HG03558 (cell line): ENCODE data around the gene GFAP.

ENCODE experiments used
- ATAC-seq: cut with Tn5 transposase; IDR thresholded peaks from one replicate; pipeline ENCODE4 v1.9.1; 2021; ENCODE audit warnings: moderate number of reproducible peaks; ENCODE audit not compliant: unreplicated experiment; ENCODE audit errors: extremely low read depth

GFAP gene

DNA sequence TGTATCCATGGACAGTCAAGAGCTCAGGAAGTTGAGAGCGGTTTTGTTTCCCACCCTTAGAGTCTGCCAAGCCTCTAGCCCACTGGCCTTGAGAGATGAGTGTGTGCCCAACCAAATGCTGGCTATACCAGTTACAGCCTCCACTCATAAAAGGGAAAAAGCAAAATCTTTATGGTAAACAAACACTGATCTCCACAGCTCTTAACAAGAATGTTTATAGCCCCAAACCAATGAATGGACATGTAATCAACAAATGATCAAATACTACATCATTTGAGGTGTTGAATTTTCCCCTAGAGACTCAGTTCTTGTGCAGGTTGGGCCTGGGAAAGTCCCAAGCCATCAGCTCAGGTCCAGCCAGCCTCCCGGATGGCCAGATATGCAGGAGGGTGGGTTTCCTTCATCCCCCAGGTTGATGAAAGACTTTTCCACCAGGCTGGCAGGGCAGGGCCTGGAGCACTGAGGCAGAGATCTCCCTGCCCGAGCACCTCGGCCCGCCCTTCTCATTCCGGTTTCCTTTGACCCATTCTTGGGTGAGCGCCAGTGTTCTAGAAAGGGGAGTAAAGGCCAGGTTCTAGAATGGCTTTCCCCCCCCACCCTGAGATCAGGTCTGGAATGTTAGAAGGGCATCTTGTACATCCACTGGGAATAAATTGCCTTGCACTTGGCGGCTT, 12.2 kb downstream of the GFAP start:
- no peak for ATAC-seq

DNA sequence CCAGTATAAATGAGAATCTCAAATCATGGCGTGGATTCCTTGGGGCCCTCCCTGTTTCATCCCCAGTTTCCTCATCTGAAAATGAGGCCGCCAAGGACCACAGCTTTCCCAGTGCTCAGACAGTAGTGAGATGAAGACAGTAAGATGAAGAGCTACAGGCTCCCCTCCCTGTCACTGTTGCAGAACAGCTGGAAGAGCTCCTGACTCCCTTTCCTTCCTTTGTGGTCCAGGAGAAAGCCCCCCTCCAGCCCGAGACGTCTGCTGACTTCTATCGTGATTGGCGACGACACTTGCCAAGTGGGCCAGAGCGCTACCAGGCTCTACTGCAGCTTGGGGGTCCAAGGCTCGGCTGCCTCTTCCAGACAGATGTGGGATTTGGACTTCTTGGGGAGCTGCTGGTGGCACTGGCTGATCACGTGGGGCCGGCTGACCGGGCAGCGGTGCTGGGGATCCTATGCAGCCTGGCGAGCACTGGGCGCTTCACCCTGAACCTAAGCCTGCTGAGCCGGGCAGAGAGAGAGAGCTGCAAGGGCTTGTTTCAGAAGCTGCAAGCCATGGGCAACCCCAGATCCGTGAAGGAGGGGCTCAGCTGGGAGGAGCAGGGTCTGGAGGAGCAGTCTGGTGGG, 13.1 kb downstream of the GFAP start:
- no peak for ATAC-seq

DNA sequence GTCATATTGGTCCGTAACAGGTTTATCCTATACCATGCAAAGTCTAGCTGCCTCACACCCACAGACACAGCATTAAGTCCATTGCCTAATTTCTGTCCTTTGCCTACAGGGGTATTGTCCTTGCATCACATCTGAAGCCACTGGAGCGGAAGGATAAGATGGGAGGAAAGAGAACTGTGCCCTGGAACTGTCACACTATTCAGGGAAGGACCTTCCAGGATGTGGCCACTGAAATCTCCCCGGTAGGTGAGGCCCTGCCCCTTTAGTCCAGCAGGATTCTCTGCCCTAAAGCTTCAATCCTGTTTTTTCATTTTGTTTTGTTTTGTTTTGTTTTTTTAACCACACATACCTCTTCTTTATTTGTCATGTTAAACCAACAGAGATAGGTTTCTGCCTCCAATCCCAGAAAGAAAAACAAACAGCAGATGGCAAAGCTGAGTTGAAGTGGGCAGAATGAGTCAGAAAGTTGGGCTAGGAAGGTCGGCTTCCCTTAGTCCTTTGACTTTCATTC, 13.8 kb downstream of the GFAP start:
- no peak for ATAC-seq

GRCh38 chr17:44900894-44901293, 14.4 kb downstream of the GFAP start:
- no peak for ATAC-seq

- ATAC-seq = no peak
Measured at GRCh38 chr17:44899074-44899782, 16.1 kb downstream of the GFAP start, which contains the start of gene EFTUD2. Gene EFTUD2 (minus strand): TSS chr17:44899445. CDS start chr17:44894521, 4,924 bp downstream.

GRCh38 chr17:44898768-44899073, 16.6 kb downstream of the GFAP start:
- ATAC-seq = no peak

DNA sequence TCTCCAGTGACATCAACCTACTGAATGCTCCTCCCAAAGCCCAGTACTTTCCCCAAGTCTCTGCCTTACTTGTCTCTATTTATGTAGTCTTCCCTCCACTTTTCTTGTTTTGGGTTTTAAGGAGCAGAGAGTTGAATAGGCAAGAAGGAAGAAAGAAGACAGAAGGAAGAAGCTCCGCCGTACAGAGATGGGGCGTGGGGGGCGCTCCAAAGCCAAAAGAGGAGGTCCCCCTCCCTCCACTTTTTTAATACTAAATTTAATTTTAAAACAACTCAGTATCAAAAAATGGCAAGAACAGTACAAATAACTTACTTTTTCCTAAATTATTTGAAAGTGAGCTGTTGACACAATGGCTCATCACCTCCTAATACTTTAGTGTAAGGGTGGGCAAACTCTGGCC, 20.7 kb downstream of the GFAP start:
- ATAC-seq = no peak

- no peak for ATAC-seq
Measured at GRCh38 chr17:44892250-44892649, 23.1 kb downstream of the GFAP start.

DNA sequence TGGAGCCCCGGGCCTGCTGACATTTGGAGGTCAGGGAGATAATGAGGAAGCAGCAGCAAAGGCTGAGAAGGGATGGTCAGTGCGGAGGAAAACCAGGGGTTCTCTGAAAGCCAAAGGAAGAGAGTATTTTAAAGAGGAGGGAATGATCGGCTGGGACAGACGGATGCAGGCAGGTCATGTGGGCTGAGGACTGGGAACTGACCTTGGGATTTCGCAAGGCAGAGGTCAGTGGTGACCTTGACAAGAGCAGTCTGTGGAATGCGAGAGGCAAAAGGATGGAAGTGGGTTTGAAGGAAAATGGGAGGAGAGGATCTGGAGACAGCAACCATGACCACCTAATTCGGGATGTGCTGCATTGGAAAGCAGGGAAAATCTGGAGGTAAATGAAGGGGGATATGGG, 26.3 kb downstream of the GFAP start:
- no peak for ATAC-seq

GRCh38 chr17:44887971-44888954, 27.0 kb downstream of the GFAP start:
- no peak for ATAC-seq

DNA sequence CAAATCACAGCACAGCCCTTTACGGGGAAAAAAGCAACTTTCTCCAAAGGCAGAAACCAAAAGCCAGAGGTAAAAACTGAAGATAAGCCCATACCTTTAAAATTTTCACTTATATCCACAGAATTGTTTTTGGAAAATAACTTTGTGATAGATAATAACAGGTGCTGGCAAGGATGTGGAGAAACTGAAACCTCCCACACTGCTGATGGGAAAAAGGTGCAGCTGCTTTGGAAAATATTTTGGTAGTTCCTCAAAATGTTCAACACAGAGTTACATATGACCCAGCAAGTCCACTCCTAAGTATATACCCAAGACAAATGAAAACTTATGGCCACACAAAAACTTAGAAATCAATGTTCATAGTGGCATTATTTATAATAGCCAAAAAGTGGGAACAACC, 28.3 kb downstream of the GFAP start:
- ATAC-seq = no peak

- no peak for ATAC-seq
Measured at GRCh38 chr17:44884941-44885340, 30.4 kb downstream of the GFAP start.

GRCh38 chr17:44881145-44881544, 34.2 kb downstream of the GFAP start:
- ATAC-seq = no peak

DNA sequence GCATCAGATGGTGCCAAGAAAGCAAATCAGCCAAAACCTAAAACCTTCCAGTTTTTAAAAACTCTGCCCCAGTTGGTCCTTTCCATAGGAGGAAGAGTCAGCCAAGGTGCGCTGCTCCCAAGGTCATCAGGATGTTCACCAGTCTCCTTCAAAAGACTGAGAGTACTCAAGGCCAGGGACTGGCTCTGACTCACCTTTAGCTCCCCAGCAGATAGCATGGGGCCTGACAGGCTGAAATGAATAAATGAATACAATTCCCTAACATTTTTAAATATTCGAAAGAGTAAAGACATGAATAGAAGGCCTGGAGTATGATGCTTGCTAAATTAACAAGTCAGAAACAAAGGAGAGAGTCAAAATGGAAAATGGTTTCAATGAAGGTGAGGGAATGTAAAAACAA, 35.2 kb downstream of the GFAP start:
- no peak for ATAC-seq

- no peak for ATAC-seq
Measured at GRCh38 chr17:44879376-44879775, 35.9 kb downstream of the GFAP start.

- no peak for ATAC-seq
Measured at GRCh38 chr17:44878627-44879221, 36.6 kb downstream of the GFAP start.

DNA sequence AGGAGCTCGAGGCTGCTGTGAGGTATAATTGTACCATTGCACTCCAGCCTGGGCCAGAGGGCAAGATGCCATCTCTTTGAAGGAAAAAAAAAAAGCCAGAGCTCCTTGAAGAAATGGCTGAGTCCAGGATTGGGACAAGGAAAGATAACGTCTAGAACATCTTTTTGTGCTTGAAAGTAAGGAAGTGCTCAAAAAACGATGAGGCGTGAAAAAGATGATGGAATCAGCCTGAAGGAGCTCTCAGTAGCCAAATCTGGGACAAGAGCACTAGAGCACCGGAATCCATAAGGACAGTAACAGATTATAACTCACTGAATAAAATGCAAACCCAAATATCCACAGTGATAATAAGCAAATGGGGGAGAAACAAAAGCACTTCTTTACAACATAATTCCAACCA, 38.2 kb downstream of the GFAP start:
- no peak for ATAC-seq

DNA sequence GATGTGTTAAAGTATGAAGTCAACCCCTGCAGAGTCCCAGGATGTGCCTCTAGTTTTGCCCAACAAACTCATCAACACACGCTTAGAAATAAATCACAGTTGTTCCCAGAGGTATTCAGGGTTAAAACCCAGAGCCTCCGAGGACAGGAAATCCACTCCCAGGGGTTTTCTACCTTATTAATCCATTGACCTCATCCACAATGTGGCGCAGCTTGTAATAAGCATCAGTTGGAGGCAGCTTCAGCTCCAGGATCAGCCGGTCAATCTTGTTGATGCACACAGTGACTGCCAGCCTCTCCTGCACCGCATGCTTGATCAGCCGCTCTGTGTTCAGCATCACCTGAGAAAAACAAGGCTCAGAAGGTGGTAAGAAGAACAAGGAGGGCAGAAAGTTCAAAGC, 39.5 kb downstream of the GFAP start:
- no peak for ATAC-seq

- ATAC-seq = no peak
Measured at GRCh38 chr17:44872131-44872768, 43.0 kb downstream of the GFAP start.
